Breast epithelium (tissue), 4 donors: ENCODE results near the gene TRIM31. TPM values are rescaled to one million over a fixed set of nuclear protein-coding genes. Genes with fewer than 3 reads are reported as not detected.

Experiments
- DNase-seq, 2 donors: peaks; one replicate each; pipeline ENCODE4 v3.0.0-alpha.2; 2019; ENCODE audit warnings: low spot score in 2 of 2
- H3K27ac ChIP-seq, 2 donors: fragments of 200-600 bp; sonication (generic) in 1 of 2; one replicate each; pipeline ENCODE4 v1.5.1; 2016 to 2019; ENCODE audit warnings: mild to moderate bottlenecking in 1 of 2
- H3K27me3 ChIP-seq, 2 donors: fragments of 200-600 bp; sonication (generic) in 1 of 2; one replicate each; pipeline versions ENCODE4 v1.5.1 to v1.6.0; 2017 to 2019; ENCODE audit warnings: control low read depth in 1 of 2, mild to moderate bottlenecking in 1 of 2
- H3K36me3 ChIP-seq: fragments of 200-600 bp; one replicate; pipeline ENCODE4 v1.5.1; 2019
- H3K4me1 ChIP-seq, 2 donors: fragments of 200-600 bp; sonication (generic); one replicate each; pipeline ENCODE4 v1.5.1; 2016 to 2019; ENCODE audit warnings: control low read depth in 1 of 2
- H3K4me3 ChIP-seq, 3 donors: fragments of 200-600 bp; sonication (generic); 1 replicate in 2 of 3; 2 replicates in 1 of 3; pipeline ENCODE4 v1.5.1; 2016 to 2019; ENCODE audit warnings: mild to moderate bottlenecking in 3 of 3, moderate library complexity in 2 of 3
- H3K9me3 ChIP-seq, 2 donors: fragments of 200-600 bp; sonication (generic) in 1 of 2; one replicate each; pipeline ENCODE4 v1.5.1; 2016 to 2019; ENCODE audit warnings: control low read depth in 1 of 2
- POLR2A ChIP-seq: fragments of 450-650 bp; IDR thresholded peaks from one replicate; pipeline ENCODE4 v1.6.1; 2016; ENCODE audit warnings: antibody characterized with exemption, mild to moderate bottlenecking, moderate library complexity
- POLR2AphosphoS5 ChIP-seq, 3 donors: sonication (generic); formaldehyde crosslinking; IDR thresholded peaks; one replicate each; pipeline ENCODE4 v1.6.1; 2017; ENCODE audit warnings: antibody characterized with exemption in 3 of 3
- intact Hi-C: fragments of 100-400 bp; cut with DNase I; formaldehyde crosslinking; loops from one replicate; pipeline ENCODE4 v1.15.1; 2023; ENCODE audit warnings: low total_unique reads
- total RNA-seq, 3 donors: library from RNA; depleted of rRNA; stranded (reverse); fragments of >200 nt; gene quantifications; one replicate each; pipeline ENCODE4 v1.1.0, GENCODE V29; 2016
- TF ChIP-seq, protein P1 (sequence below), 3 donors: fragments of 450-650 bp; IDR thresholded peaks; one replicate each; pipeline ENCODE4 v1.5.1; 2016 to 2017; ENCODE audit warnings: antibody characterized with exemption in 3 of 3, mild to moderate bottlenecking in 3 of 3, moderate library complexity in 3 of 3

Gene TRIM31
- total RNA-seq, 3 donors from 2014 or later = 3.3 TPM; not detected in 2

DNA sequence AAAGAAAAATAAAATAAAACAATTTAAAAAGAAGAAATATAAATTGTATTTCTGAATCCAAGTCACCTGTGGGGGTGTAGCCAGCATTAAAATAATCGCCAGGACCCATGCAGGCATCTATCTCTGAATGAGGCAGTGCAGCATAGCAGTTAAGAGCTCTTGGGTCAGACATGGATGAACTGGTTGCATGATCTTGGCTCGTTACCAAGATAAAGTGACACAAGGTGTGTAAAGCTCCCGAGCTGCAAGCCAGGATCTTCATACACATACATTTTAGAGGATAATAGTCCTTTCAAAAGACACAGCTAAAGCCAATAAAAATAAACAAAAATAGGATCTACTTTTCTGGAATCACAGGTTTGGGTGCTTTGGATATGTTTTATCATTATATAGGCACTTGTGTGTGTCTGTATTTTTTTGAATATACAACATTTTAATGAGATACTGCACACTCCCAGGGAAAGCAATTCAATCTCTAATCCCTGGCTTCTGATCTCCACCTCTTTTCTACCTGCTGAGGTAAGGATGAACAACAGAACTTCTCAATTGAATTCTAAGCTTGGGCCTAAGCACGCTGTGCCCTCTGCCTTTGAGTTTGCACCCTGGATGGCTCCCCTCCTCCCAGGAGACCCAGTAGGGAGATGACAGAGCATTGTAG lies 39.3 kb upstream of the TRIM31 start:
- intact Hi-C loops = no loop called here
- H3K27me3 ChIP-seq = no peaks in the 10 kb centered on the region
- peaks cover 0 to 4% of the 10 kb centered on the region in 2 donors for H3K4me1 ChIP-seq

DNA sequence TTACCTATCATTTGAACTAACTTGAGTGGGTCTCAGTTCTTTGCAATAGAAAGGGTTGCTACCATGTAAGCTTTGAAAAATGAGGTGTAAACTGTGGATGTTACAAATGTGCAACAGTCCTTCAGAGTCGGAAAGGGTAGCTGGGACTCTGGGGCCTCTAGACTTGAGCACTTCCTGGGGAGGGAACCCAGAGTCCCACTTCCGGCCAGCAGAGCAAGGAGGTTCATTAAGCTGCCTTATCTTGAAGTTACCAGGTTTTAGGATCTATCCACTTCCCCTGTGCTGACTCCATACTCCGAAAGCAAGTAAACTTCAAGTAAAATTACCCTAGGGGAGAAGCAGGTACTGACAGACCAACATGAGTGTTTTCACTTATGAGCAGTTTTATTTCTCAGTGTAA lies 38.7 kb upstream of the TRIM31 start:
- Histone ChIP-seq H3K27ac (no peak overlapping the region), H3K4me1 (peaks cover 0 to 4% of the 10 kb centered on the region in 2 donors), H3K36me3 (no peaks in the 10 kb centered on the region), H3K4me3 (no peak overlapping the region), H3K27me3 (no peaks in the 10 kb centered on the region), H3K9me3 (no peaks in the 10 kb centered on the region)
- TF ChIP-seq POLR2AphosphoS5 (IDR thresholded peaks at IDR 0.05) (no peak), POLR2A (no peak)
- TF ChIP-seq, protein P1, sequence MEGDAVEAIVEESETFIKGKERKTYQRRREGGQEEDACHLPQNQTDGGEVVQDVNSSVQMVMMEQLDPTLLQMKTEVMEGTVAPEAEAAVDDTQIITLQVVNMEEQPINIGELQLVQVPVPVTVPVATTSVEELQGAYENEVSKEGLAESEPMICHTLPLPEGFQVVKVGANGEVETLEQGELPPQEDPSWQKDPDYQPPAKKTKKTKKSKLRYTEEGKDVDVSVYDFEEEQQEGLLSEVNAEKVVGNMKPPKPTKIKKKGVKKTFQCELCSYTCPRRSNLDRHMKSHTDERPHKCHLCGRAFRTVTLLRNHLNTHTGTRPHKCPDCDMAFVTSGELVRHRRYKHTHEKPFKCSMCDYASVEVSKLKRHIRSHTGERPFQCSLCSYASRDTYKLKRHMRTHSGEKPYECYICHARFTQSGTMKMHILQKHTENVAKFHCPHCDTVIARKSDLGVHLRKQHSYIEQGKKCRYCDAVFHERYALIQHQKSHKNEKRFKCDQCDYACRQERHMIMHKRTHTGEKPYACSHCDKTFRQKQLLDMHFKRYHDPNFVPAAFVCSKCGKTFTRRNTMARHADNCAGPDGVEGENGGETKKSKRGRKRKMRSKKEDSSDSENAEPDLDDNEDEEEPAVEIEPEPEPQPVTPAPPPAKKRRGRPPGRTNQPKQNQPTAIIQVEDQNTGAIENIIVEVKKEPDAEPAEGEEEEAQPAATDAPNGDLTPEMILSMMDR (IDR thresholded peaks at IDR 0.05) = no peak
- intact Hi-C loops = no loop called here
- DNase-seq = no peak

More for the DNA sequence above, 39.3 kb upstream of the TRIM31 start:
- H3K4me3 ChIP-seq = no peak overlapping the region
- H3K27ac ChIP-seq = no peak overlapping the region
- TF ChIP-seq POLR2A = no peak
- TF ChIP-seq, protein P1 (IDR thresholded peaks at IDR 0.05) = no peak
- TF ChIP-seq POLR2AphosphoS5 (IDR thresholded peaks at IDR 0.05) = no peak
- DNase-seq = no peak
- H3K9me3 ChIP-seq = no peaks in the 10 kb centered on the region
- H3K36me3 ChIP-seq = no peaks in the 10 kb centered on the region

DNA sequence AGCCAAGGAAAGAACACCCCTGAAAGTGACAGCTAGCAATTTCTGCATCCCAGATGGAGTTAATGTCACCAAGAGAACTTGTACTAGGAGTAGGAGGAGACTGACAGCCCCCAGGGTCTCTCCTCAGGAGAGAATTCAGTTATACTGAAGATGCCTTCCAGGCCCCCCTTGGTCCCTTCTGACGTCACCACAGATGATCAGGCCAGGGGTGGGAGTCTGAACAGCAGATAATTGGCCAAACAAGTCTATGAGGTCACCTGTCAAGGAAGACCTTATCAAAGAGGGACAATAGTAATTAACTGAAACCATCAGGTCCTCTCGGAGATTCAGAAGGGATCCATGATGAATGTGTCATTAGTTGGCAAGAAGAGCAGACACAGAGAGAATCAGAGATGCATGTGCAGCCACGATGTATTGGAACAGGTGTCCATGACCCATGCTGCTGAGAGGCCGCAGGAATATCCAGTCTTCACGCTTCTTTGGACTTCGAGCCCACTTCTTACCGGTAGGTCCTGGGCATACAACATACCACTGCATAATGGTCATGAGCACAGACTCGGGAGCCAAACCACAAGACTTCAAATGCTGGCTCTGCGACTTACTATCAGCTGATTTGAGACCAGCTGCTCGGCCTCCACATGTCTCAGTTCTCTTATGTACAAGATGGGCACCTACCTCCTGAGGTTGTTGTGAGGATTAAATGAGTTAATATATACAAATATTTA lies 37.9 kb upstream of the TRIM31 start:
- no peak overlapping the region for H3K27ac ChIP-seq
- intact Hi-C loops = no loop called here
- H3K4me1 ChIP-seq = peaks cover 0 to 4% of the 10 kb centered on the region in 2 donors
- no peaks in the 10 kb centered on the region for H3K9me3 ChIP-seq
- no peak overlapping the region for H3K4me3 ChIP-seq
- DNase-seq = no peak
- no peaks in the 10 kb centered on the region for H3K36me3 ChIP-seq
- no peaks in the 10 kb centered on the region for H3K27me3 ChIP-seq
- TF ChIP-seq POLR2A (no peak), POLR2AphosphoS5 (IDR thresholded peaks at IDR 0.05) (no peak)
- TF ChIP-seq, protein P1 (IDR thresholded peaks at IDR 0.05) = no peak

DNA sequence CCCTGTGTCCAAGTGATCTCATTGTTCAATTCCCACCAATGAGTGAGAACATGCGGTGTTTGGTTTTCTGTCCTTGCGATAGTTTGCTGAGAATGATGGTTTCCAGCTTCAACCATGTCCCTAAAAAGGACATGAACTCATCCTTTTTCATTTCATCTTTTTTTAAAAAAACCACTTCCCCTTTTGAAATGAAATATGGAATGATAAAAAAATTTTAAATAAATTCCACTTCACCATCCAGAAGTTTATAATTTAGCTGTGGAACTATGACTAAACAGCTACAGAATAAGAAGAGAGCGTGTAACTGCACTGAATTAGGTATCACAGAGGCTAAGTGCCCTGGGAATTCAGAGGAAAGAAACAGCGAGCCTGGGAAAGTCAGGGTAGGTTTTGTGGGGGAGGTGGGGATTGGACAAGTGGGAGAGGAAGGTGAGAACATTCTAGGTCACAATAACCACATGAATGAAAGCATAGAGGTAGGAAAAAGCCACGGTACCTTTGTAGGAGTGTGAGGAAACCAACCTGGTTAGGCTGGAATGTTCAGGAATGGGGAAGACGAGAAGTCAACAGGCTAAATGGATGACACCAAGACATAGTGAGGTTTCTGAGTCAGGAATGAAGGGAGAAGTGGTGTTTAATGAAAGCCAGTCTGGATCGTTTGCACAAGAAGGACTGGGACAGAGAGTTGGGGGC lies 37.1 kb upstream of the TRIM31 start:
- TF ChIP-seq POLR2AphosphoS5 (IDR thresholded peaks at IDR 0.05) (no peak), POLR2A (no peak)
- TF ChIP-seq, protein P1 (IDR thresholded peaks at IDR 0.05) = no peak
- Histone ChIP-seq H3K4me3 (no peak overlapping the region), H3K36me3 (no peaks in the 10 kb centered on the region), H3K27me3 (peaks cover 0 to 4% of the 10 kb centered on the region in 2 donors), H3K9me3 (no peaks in the 10 kb centered on the region), H3K4me1 (peaks cover 0 to 3% of the 10 kb centered on the region in 2 donors), H3K27ac (no peak overlapping the region)
- no peak for DNase-seq
- intact Hi-C loops = no loop called here

DNA sequence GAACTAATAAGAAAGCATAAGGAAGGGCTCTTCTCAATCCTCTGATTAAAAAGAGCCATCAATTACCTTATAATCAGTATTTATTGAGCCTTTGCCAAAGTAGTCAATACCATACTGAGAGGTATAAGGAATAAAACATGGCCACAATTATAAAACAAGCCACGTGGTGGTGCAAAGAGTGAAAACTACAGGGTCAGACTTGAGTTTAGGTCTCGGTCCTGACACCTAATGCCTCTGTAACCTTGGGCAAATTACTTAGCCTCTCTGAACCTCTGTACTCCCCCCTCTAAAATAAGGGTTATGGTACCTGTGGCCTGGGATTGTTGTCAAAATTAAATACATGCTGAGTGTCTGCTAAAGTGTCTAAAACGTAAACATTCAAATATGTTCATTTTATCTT lies 36.3 kb upstream of the TRIM31 start:
- DNase-seq = no peak
- intact Hi-C loops = no loop called here

More for the DNA sequence above, 36.3 kb upstream of the TRIM31 start:
- H3K9me3 ChIP-seq = no peaks in the 10 kb centered on the region
- no peak for TF ChIP-seq POLR2AphosphoS5 (IDR thresholded peaks at IDR 0.05)
- TF ChIP-seq, protein P1 (IDR thresholded peaks at IDR 0.05) = no peak
- H3K27me3 ChIP-seq = peaks cover 0 to 4% of the 10 kb centered on the region in 2 donors
- no peak overlapping the region for H3K27ac ChIP-seq
- no peaks in the 10 kb centered on the region for H3K4me1 ChIP-seq
- H3K36me3 ChIP-seq = no peaks in the 10 kb centered on the region
- no peak overlapping the region for H3K4me3 ChIP-seq
